GM18505 (cell line): ENCODE results near the gene FFAR4.

ENCODE experiments used
- ATAC-seq: cut with Tn5 transposase; IDR thresholded peaks from one replicate; pipeline ENCODE4 v1.9.1; 2021; ENCODE audit not compliant: unreplicated experiment
- POLR2A ChIP-seq: IDR thresholded peaks from 4 replicates; pipeline ENCODE4 v1.6.1; 2011; ENCODE audit warnings: borderline replicate concordance; ENCODE audit not compliant: insufficient read depth, insufficient read length; ENCODE audit errors: extremely low read depth

The FFAR4 gene

GRCh38 chr10:93598157-93598556 is 31.7 kb downstream of the FFAR4 start:
- ATAC-seq = no peak
- no peak for TF ChIP-seq POLR2A

- no peak for ATAC-seq
- TF ChIP-seq POLR2A = no peak
These were observed 32.9 kb downstream of the FFAR4 start for GRCh38 chr10:93599335-93599734.

GRCh38 chr10:93599778-93600177 is 33.3 kb downstream of the FFAR4 start:
- no peak for ATAC-seq
- TF ChIP-seq POLR2A = no peak

GRCh38 chr10:93600446-93601145 is 34.1 kb downstream of the FFAR4 start:
- no peak for TF ChIP-seq POLR2A
- no peak for ATAC-seq

- TF ChIP-seq POLR2A = no peak
These were observed 34.8 kb downstream of the FFAR4 start, which contains the start of gene RBP4 for GRCh38 chr10:93601146-93601773. Gene RBP4 (minus strand): TSS chr10:93601235. CDS start chr10:93601028, 207 bp downstream.

GRCh38 chr10:93601774-93602162 is 35.3 kb downstream of the FFAR4 start:
- no peak for ATAC-seq
- no peak for TF ChIP-seq POLR2A

More at GRCh38 chr10:93601146-93601773, 34.8 kb downstream of the FFAR4 start, which contains the start of gene RBP4:
- ATAC-seq = no peak

GRCh38 chr10:93603023-93603422 is 36.6 kb downstream of the FFAR4 start:
- no peak for ATAC-seq
- no peak for TF ChIP-seq POLR2A

- no peak for TF ChIP-seq POLR2A
- ATAC-seq = no peak
These were observed 37.7 kb downstream of the FFAR4 start for GRCh38 chr10:93604146-93604545.

- TF ChIP-seq POLR2A = no peak
- no peak for ATAC-seq
These were observed 42.0 kb downstream of the FFAR4 start for GRCh38 chr10:93608421-93608820.

GRCh38 chr10:93612311-93612710 is 45.8 kb downstream of the FFAR4 start, which contains the start of gene PDE6C:
Gene PDE6C (plus strand): TSS chr10:93612537. CDS start chr10:93612726, 189 bp downstream.
- no peak for ATAC-seq
- no peak for TF ChIP-seq POLR2A

GRCh38 chr10:93613126-93613525 is 46.7 kb downstream of the FFAR4 start:
- no peak for TF ChIP-seq POLR2A
- ATAC-seq = no peak

- TF ChIP-seq POLR2A = no peak
- no peak for ATAC-seq
These were observed 47.8 kb downstream of the FFAR4 start for GRCh38 chr10:93614101-93614825.

GRCh38 chr10:93615576-93616235 is 49.2 kb downstream of the FFAR4 start:
- ATAC-seq = no peak
- no peak for TF ChIP-seq POLR2A

- TF ChIP-seq POLR2A = no peak
- ATAC-seq = no peak
These were observed 54.5 kb downstream of the FFAR4 start for GRCh38 chr10:93620925-93621324.

GRCh38 chr10:93622942-93623341 is 56.5 kb downstream of the FFAR4 start:
- no peak for ATAC-seq
- no peak for TF ChIP-seq POLR2A
